ENCODE measurements around the gene UNC45A. TPM values are rescaled to one million over a fixed set of nuclear protein-coding genes. Genes with fewer than 3 reads are reported as not detected.

The UNC45A gene
- total and polyA plus RNA-seq, 2 donors (not counting 1 experiment from before 2014, with no cell fraction given) = 56.3 to 79.0 TPM

DNA sequence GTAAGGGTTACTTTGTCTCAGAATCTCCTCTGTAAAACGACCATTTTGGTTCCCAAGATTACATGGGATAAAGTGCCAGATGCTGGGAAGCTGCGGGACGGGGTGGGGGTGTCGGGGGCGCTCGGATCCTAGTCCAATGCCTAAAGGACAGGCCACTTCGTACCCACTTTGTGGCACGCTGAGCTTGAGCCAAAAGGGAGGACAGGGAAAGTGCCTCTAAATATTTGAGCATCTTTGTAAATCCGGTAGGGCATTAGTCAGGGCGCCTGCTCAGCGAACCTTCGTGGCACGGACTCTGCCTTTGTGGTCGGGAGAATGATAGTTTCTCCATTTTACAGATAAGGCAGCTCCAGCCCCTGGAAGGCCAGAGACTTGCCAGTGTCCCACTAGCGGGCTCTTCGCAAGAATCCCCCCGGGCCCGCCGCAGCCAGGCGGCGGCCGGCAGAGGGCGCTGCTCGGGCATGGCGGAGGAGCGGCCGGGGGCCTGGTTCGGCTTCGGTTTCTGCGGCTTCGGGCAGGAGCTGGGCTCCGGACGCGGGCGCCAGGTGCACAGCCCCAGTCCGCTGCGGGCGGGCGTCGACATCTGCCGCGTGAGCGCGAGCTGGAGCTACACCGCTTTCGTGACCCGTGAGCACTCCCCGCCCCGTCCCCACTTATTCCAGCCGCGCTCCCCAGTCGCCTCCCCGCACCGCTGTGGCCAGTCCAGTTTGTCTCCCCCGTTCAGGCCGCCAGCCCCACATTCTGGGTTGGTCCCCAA lies 21.4 kb downstream of the UNC45A start:
- ATAC-seq (ENCODE audit: low read depth) = peak; percentile 18
- peaks cover 13% of the 10 kb centered on the region for H3K79me2 ChIP-seq (ENCODE audit: control insufficient read depth, insufficient read depth, low read length)
- H3K4me1 ChIP-seq (ENCODE audit: control insufficient read depth in 2 of 2, insufficient read depth in 2 of 2, low read length in 2 of 2) = peaks cover 16 to 24% of the 10 kb centered on the region in 2 donors
- H3K4me3 Mint-ChIP-seq = peak overlapping the region; percentile 90
- peaks cover 12% of the 10 kb centered on the region for H4K20me1 ChIP-seq (ENCODE audit: control insufficient read depth, insufficient read depth, low read length, poor library complexity, severe bottlenecking)
- H3K4me1 Mint-ChIP-seq = peaks cover 21% of the 10 kb centered on the region
- H3K9me3 Mint-ChIP-seq (ENCODE audit: insufficient read depth) = no peaks in the 10 kb centered on the region
- no peak overlapping the region for H3K27ac ChIP-seq (ENCODE audit: low read length in 2 of 2)
- ChIA-PET CTCF (interaction anchor here (0.5 to 8.7 kb wide), 30 partner anchors 8 to 580 kb away, joined by 3 to 118 read pairs (median 5); partner anchors contain the start of genes HDDC3, MAN2A2, UNC45A and VPS33B), POLR2A (interaction anchor here (0.6 to 1.6 kb wide), 2 partner anchors 15 to 19 kb away, joined by 3 to 9 read pairs; no protein-coding TSS in a partner anchor)
- TF ChIP-seq, protein P1, sequence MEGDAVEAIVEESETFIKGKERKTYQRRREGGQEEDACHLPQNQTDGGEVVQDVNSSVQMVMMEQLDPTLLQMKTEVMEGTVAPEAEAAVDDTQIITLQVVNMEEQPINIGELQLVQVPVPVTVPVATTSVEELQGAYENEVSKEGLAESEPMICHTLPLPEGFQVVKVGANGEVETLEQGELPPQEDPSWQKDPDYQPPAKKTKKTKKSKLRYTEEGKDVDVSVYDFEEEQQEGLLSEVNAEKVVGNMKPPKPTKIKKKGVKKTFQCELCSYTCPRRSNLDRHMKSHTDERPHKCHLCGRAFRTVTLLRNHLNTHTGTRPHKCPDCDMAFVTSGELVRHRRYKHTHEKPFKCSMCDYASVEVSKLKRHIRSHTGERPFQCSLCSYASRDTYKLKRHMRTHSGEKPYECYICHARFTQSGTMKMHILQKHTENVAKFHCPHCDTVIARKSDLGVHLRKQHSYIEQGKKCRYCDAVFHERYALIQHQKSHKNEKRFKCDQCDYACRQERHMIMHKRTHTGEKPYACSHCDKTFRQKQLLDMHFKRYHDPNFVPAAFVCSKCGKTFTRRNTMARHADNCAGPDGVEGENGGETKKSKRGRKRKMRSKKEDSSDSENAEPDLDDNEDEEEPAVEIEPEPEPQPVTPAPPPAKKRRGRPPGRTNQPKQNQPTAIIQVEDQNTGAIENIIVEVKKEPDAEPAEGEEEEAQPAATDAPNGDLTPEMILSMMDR (IDR thresholded peaks at IDR 0.05) = peak; percentile 94
- TF ChIP-seq EZH2 (IDR thresholded peaks at IDR 0.05; ENCODE audit: borderline replicate concordance, insufficient read depth, low read depth, low read length, poor library complexity, severe bottlenecking) = no peak
- no peaks in the 10 kb centered on the region for H3K27me3 Mint-ChIP-seq
- peak overlapping the region; percentile 44 for H3K9ac ChIP-seq (ENCODE audit: low read length)
- no peaks in the 10 kb centered on the region for H3K27me3 ChIP-seq (replicated peaks in 1 of 4; ENCODE audit: control extremely low read depth in 1 of 4, control insufficient read depth in 3 of 4, insufficient read depth in 4 of 4, low read length in 3 of 4)
- intact Hi-C loops (cut with micrococcal nuclease) = loop anchor here (1.0 to 5.0 kb wide), 4 partner anchors 66 to 314 kb away; partner anchors contain the start of gene VPS33B
- peaks cover 0 to 25% of the 10 kb centered on the region in 2 experiments for H3K36me3 ChIP-seq (replicated peaks in 1 of 2; ENCODE audit: control extremely low read depth in 1 of 2, control insufficient read depth in 1 of 2, extremely low read depth in 1 of 2, insufficient read depth in 2 of 2, low read length in 1 of 2)
- H3K4me3 ChIP-seq (ENCODE audit: control extremely low read depth in 1 of 5, extremely low read depth in 1 of 5, insufficient read depth in 1 of 5, low read depth in 2 of 5, low read length in 4 of 5) = peak overlapping the region in 4 of 5 experiments; percentile 31 to 53 (median 46)
- H2AFZ ChIP-seq (ENCODE audit: insufficient read depth, low read depth, low read length, poor library complexity, severe bottlenecking) = peak overlapping the region; percentile 56
- peak overlapping the region; percentile 65 for H3K27ac Mint-ChIP-seq
- peak; percentile 82 for DNase-seq
- peak overlapping the region; percentile 89 for H3K4me2 ChIP-seq (replicated peaks; ENCODE audit: low read depth, low read length, poor library complexity, severe bottlenecking)
- WGBS (ENCODE audit: insufficient coverage) = 17% methylated on average over 56 of the region's 56 CpGs
- no peaks in the 10 kb centered on the region for H3K9me3 ChIP-seq (ENCODE audit: control extremely low read depth in 1 of 3, control insufficient read depth in 2 of 3, insufficient read depth in 1 of 3, low read length in 2 of 3)
